CD4-positive, alpha-beta T cell treated with Interleukin-4 for 1 hour (primary cell): ENCODE data around the gene CDK5RAP2.
"Not testable (repeated sequence)": the region's sequence is repeated elsewhere in the genome, so short reads cannot be mapped to it uniquely, and the experiment has no call there.

Experiments
- DNase-seq, 2 donors: peaks; one replicate each; pipeline ENCODE4 v3.0.0-alpha.2; 2020 to 2022

The CDK5RAP2 gene

DNA sequence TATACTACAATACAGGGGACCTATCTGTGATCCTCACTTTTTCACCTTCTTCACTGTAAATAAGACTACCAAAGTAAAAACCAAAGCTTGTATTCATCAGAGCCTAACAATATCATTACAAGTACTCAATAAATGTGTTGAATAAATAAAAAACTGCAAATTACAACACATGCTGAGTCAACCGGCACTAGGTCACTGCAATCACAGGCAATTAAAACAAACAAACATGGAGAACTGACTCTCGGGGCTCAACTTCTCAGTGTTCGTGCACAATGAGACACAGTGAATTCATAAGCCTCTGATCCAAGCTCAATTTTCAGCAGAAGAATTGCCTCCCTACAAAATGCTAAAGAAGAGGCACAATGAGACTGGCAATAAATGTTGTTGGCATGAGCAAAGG, 69.2 kb downstream of the CDK5RAP2 start:
- no peak for DNase-seq

DNA sequence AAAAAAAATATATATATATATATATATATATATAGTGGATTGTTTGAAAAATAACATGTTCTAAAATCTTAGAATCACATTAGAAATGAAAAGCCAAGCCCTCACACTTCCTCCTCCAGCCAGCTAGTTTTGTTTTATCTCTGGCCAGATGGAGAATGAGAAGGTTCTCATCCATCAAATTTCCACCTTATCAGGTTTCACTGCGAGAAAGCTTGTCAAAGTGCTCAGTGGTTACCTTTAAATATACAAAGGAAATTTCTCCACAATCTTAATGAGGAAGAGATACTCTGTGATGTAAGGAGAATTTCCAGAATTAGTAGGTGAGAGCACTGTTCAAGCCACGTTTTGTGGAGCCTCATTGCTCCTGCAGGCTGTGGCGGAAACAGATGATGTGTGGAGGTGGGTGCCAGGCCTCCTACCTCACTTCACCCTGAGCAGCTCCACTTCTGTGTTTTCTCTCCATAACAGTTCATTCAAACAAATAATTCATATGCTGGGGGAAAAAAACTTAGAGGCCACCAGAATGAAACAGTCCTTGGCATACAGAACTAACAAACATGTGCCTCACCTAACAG, 71.9 kb downstream of the CDK5RAP2 start:
- DNase-seq, result no peak

- DNase-seq, result no peak
Measured at GRCh38 chr9:120505186-120505585, 74.8 kb downstream of the CDK5RAP2 start.

DNA sequence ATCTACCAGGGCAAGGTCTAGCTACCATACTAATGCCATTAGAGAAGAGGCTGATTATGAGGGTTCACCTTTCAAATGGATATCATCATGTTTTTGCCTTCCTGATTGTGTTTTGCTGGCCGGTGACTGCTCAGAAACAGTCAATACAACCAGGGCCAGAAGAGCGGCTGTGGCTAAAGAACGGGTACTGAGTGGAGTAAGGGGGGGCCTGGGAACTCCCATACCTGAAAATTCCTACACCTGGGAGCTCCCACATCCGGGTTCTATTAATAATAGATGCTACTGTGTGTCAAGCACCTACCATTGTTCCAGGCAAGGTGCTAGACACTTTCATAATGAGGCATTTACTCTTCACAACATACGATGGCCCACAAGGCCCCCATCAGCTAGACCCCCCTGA, 79.2 kb downstream of the CDK5RAP2 start:
- no peak for DNase-seq

- DNase-seq, result not testable (repeated sequence)
Measured at GRCh38 chr9:120497865-120498264, 82.1 kb downstream of the CDK5RAP2 start.

DNA sequence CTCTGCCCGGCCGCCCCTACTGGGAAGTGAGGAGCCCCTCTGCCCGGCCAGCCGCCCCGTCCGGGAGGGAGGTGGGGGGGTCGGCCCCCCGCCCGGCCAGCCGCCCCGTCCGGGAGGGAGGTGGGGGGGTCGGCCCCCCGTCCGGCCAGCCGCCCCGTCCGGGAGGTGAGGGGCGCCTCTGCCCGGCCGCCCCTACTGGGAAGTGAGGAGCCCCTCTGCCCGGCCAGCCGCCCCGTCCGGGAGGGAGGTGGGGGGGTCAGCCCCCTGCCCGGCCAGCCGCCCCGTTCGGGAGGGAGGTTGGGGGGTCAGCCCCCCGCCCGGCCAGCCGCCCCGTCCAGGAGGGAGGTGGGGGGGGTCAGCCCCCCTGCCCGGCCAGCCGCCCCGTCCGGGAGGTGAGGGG, 83.5 kb downstream of the CDK5RAP2 start:
- not testable (repeated sequence) for DNase-seq

DNA sequence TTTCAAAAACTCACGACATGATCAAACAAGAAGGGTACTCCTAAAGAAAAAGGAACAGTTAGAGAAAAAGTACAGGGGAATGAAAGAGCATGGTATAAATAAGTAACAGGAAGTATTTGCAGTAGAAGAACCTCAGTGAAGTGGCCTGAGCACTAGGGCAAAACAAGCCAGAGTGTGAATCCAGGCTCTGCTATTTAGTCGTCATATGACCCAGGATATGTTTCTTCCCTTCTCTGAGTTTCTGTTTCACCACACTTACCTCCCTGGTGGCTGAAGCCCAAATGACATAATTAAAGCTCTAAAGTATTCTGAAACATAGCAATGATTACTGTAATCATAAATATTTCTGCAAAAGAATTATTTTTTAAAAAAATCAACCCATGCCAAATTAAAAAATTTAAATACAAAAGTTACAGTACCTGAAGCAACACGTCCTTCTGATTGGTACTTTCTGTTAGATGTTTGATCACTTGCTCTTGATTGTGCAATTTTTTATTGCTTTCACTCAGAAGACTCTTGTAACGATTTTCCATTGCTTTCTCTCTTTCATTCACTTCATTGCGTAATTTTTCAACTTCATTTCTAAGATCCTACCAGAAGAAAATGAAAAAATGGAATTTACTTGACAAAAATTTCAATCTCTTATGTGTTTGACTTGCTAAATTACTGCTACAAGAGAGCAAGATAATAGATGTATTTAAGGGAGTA, 88.9 kb downstream of the CDK5RAP2 start:
- no peak for DNase-seq

DNA sequence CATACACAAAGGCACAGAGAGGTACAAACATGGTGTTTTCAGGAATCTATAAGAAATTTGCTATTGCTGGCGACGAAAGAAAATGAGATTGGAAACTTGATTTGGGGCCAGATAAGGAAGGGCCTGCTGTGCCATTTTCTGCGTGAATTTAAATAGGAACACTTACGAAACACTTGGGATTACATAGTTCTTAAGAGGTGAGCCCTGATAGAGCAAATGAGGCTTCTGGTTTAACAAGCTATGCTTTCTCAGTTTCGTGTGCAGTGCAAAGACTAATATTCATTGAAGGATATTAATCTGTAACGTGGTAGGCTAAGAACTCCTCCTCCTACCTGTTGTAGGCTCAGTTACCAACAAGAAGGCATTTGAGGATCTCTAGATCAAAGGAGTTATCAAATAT, 93.1 kb downstream of the CDK5RAP2 start:
- no peak for DNase-seq

- DNase-seq, result no peak
Measured at GRCh38 chr9:120486347-120486746, 93.6 kb downstream of the CDK5RAP2 start.

- no peak for DNase-seq
Measured at GRCh38 chr9:120485788-120486187, 94.2 kb downstream of the CDK5RAP2 start.

GRCh38 chr9:120484162-120484561, 95.8 kb downstream of the CDK5RAP2 start:
- no peak for DNase-seq

GRCh38 chr9:120482424-120483186, 97.4 kb downstream of the CDK5RAP2 start:
- no peak for DNase-seq

DNA sequence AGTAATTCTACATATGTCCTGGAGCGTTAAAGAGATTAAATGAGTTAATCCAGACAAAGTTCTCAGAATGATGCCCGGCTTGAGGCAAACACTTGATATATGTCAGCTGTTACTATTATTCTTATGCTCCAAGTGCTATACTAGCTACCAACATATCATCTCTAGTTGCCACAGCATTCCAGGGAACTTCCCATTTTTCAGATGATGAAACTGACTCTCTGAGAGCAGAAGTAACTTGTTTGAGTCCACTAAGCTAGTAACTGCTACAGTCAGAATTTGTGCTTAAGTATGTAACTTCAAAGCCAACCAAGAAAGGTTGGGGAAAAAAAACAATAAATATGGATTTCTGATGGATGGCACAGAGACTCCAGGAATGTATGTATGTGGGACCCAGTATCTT, 98.1 kb downstream of the CDK5RAP2 start:
- DNase-seq, result no peak

- DNase-seq, result no peak
Measured at GRCh38 chr9:120481248-120481647, 98.7 kb downstream of the CDK5RAP2 start.

DNA sequence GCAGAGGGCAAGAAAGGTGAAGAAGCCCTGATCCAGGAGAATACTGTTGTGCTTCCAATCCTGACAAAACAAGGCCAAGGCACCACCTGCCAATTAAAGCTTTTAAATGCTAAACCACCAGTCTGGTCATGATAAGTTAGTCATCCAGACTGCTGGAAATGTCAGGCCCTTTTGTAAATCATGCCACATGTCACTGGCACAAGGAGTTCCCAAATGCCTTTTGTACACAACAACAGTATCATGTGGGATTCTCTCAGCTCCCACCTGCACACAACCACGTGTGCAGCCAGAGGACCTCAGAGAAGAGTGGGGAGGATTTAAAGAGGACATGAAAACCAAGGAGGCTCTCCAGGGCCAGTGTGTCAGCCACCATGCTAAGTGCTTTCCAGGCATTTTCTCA, 99.3 kb downstream of the CDK5RAP2 start:
- no peak for DNase-seq

GRCh38 chr9:120478208-120478607, 101.8 kb downstream of the CDK5RAP2 start:
- DNase-seq, result no peak

GRCh38 chr9:120477534-120478001, 102.4 kb downstream of the CDK5RAP2 start:
- DNase-seq, result peak; percentile 18 to 24

DNA sequence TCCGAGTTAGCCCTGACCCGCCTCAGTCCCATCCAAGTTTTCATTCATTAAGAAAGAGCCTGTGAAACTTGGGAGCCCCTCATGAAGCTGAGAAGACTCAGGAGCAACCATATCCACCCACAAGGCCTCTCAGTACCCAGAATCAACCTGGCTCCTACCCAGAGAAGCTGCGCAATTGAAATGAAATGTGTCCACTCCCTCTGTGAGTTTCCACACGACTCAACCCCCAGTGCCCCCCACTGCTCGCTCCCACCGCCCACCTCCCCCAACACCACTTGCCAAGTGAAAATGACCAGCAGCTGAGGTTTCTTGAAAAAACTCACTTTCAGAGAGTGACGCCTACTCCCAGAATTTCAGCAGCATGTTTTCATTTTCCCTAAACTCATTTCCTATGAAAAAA, 104.6 kb downstream of the CDK5RAP2 start:
- DNase-seq, result no peak

DNA sequence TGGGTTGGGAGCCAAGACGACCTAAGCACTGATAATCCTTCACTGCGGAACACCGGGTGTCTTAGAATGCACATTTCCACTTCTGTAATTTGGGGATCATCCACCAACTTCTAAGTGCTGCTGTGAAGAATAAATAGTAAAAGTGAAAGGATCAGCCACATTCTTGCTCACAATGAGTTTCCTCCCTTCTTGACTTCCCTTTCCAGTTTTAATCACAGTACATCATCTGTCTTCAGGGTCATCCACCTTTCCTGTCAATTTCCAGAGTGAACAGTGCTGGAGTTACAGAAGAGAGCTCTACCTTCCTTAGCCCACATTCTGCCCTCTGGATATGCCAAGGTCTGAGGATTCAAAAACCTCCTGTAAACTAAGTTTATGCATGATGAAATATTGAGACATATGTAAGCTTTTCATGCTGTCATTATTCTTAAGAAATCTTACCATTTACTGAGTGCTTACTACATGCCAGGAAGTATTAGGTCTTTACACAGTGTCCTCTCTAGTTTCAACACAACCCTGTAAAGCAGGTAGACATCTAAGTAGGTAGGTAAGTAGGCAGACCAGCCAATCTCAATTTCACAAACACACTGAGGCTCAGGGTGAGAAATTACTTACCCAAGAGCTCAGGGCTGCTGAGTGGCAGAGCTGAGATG, 105.2 kb downstream of the CDK5RAP2 start:
- no peak for DNase-seq

GRCh38 chr9:120473608-120474007, 106.4 kb downstream of the CDK5RAP2 start:
- no peak for DNase-seq

- no peak for DNase-seq
Measured at GRCh38 chr9:120465685-120466407, 114.1 kb downstream of the CDK5RAP2 start.

DNA sequence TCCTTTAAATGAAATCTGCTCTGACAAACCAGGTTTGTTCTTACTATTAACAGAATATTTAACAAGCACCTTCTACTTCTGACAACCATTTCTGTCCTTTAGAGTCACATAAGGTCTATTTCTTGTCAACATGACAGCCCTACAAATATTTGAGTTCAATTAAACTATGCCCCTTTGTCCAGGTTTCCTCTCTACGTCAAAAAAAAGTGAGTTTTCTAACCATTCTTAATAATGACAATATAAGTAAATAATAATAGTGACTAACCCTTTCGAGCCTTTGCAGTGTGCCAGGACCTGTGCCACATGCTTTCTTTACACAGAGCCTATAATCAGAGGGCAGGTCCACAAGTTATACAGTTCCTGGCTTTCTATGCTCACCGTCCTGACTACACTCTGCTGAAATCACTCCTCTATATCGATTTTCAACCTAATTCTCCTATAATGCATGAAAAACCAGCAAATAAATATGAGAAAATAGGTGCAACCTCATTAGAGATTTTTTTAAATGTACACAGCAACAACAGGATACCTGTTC, 115.0 kb downstream of the CDK5RAP2 start:
- DNase-seq, result no peak
